ENCODE results near the gene ERI2.
A peak's percentile ranks its signal among the peaks of the same experiment; 100 is the strongest.

Gene ERI2, protein sequence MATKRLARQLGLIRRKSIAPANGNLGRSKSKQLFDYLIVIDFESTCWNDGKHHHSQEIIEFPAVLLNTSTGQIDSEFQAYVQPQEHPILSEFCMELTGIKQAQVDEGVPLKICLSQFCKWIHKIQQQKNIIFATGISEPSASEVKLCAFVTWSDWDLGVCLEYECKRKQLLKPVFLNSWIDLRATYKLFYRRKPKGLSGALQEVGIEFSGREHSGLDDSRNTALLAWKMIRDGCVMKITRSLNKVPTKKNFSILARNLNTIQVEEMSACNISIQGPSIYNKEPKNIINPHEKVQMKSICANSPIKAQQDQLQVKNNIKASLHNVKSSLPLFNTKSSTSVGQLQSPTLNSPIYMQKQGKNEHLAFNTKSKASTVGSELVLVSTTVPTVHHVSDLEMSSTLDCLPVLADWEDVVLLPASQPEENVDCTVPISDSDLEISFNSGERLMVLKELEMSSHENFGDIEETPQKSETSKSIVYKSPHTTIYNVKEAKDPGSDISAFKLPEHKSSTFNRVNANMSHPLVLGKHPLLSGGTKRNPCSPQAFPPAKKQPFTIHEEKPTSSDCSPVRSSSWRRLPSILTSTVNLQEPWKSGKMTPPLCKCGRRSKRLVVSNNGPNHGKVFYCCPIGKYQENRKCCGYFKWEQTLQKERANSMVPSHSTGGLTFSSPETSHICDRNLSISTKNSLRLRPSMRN

DNA sequence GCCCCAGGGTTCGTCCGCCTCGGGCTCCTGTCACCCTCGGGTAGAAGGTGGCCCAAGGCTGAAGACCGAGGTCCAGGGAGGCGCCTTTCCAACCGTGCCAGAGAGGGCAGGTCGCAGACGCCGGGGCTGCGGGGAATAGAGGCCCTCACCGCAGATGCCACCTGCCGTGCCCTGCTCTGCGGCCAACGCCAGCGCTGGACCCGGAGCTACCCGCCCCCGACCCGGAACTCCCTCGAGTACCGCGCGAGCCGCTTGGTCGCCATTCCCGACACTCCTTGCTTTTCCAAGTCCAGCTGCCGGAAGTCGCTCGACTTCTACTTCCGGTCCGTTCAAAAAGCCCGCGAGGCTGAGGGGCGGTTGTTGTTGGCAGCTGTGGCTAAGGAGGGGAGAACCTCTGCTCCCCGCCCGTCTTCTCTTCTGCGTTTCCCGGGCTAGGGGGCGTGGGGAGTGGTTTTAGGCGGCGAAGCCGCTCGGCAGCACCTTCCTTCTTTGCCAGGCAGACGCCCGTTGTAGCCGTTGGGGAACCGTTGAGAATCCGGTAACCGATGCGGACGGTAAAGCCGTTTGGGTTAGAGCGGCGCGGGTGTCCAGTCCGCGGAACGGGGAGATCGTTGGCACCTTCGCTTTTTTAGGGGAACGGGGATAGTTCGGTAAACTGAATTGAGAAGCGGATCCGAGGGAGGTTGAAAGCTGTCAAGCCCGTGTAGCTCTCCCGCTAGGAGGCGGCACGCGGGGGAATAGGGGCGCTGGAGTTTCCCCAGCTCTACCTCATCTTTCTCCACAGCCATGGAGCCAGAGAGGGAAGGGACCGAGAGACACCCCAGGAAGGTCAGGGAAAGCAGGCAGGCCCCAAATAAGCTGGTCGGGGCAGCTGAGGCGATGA is at the start of gene ERI2, which contains the start of gene REXO5:
ERI2 (minus strand) TSS at position 305 of the 883 bp plus-strand sequence; CDS start at position 263, 42 bp downstream.
REXO5 (plus strand) TSS at position 360 of the 883 bp plus-strand sequence; CDS start at position 787, 427 bp downstream.
- DNase-seq, result peak; percentile 59

DNA sequence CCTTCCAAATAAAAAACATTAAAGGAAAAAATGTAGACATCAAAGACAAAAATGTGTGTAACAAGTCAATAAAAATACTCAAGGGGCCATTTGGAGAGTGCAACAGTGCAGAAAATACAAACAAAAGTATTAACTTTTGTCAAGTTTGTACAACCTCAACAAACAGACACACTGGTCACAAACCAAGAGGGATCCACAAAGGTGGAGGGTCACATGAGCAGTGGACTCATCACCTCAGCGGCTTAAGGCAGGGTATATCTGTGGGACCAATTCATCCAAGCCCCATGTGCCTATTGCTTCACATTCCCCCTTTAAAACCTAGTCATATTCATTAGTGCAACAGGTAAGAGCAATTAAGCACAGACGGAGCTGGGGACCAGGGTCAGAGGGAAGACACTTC is 48.7 kb upstream of the ERI2 start:
- DNase-seq, result no peak

DNA sequence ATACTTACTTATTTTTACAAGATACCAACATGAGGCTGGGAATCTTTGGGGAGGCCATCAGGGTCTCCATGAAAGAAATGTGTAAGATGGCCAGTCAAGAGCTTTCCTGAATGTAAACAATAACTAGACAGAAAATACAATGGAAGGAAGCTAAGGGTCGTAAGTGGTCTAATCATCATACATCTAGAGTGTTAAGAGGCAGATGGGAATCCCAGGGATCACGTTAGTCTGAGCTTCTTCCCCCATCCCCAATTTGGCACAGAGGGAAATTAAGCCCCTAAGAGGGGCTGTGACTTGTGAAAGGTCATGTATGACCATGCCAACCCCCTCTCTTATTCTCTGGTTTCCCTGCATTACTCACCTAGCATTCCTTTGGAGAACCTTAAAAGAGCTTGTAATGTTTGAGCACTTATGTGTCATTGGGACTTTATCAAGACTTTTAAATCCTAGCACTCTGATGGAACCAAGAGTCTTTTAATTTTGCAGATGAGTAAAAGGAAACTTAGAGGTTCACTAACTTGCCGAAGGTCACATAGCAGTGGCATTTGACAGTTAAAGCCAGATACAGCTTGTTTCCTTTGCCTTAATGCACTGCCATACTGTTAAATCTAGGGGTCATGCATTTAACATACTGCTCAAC is 47.8 kb upstream of the ERI2 start:
- DNase-seq, result no peak

DNA sequence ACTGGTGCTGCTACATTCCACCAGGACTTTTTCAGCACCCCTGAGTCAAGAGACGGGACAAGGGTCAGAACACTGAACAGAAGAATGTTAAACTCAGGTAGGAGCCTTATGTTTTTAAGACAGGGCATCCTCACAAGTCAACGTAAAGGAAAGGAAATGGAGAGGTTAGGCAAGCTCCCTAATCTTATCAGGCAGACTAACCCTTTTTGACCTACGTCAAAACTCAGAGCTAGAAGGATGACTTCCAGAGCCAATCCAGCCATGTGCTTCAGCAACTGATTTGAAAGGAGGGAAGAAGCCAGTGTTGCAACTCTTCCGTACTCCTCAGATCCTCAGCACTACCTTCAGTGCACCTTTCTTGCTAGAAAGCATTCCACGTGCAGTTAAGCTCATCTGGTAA is 46.9 kb upstream of the ERI2 start:
- DNase-seq, result no peak

DNA sequence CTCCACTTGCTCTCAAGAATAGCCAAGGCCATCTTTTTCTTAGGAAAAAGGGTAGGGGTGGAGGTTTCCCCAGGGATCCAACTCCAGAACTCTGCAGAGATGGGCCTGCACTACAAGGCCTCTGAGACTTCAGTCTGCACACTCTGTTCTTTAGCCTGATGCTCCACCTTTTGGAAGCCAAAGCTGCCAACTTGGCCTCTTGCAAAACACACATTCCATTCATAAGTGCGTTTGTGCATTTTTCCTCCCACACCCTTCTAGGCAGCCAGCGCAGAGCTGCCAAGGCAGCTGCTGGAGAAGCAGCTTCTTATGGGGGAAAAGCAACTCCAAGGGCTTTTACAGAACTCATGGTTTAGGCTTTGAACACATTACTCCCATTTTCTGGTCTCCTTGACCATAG is 45.3 kb upstream of the ERI2 start:
- DNase-seq, result no peak

DNA sequence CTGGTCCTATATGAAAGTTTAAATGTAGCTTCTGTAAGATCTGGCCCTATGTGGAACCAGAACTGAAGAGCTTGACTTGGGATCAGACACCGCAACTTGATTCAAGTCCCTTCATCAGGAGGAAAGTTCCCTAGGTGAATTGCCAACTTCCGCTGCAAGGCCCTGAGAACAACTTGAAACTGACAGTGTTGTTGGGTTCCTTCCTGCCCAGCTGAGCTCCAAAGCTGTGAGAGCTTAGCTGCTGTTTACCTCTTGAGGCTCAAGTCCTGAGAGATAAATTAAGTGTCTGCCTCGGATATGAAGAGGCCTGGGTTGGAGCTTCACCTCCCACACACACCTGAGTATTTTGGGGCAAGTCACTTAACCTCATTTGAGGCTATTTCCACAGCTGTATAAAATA is 44.7 kb upstream of the ERI2 start:
- DNase-seq, result no peak

DNA sequence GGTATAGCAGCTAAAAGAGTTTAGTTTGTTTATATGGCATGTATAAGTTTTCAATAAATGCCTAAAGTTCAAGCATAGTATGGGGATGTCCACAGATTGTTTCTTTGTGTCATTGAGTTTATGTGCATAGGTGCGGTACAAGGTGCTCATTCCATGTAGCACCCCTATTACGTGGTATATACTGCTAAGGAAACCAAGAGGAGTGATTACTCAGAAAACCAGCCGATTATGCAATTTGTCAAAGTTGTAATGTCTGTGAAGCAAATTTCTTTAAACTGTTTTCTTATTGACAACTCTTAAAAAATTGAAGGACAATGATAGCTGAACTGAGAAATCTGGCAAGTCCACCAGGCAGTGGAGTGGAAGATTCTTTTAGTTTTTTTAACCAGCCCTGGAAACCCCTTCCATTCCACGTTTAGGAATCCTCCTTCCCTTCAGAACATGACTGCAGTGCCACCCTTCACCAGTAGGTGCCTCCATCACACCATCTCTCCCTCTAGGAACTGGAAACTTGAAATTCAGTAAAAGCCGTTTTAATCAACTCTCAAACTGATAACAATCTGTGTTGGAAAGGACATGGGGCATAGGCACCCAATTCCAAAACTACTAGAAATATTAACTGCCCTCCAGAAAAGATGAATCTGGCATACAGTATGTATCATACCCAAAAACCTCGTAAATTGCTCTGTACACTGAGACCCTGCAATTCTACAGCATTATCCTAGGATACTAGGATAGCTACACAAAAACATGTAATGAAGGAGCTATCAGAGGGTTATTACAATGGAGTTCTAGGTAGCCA is 43.5 kb upstream of the ERI2 start:
- no peak for DNase-seq

DNA sequence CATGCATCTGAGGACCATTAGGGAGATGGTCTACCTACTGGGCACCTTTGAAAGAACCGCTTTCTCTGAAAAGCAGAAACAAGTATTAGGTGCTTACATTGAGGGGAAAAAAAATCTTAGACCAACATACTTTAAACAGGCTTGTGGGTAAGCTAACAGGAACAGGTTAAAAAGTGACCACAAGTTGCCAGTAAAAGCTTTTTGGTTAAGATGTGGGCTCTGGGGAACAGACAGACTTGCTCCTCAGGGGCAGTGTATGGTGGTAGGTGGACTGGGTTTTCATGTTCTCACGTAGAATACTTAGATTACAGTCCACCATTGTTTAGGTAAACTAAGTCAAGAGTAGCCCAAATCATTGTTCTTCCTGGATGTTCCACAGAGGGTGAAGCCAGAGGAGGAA is 41.3 kb upstream of the ERI2 start:
- no peak for DNase-seq

DNA sequence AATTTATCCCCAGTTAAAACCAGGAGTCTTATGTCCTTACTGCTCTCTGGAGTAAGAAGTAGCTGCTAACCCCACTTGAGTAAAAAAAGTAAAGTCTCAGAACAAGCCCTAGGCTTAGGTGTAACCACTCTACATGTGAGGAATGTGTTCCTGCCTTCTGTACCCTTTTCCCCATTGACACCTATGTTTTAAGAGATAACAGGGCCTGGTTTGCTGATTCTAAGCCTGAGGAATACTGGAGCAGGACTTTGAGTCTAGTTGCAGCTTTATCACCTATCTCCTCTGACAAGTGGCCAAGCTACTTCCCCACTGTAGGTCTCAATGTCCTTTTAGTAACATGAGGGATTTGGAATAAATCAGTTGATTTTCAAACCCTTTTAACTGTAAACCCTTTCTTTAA is 40.3 kb upstream of the ERI2 start:
- DNase-seq, result no peak

DNA sequence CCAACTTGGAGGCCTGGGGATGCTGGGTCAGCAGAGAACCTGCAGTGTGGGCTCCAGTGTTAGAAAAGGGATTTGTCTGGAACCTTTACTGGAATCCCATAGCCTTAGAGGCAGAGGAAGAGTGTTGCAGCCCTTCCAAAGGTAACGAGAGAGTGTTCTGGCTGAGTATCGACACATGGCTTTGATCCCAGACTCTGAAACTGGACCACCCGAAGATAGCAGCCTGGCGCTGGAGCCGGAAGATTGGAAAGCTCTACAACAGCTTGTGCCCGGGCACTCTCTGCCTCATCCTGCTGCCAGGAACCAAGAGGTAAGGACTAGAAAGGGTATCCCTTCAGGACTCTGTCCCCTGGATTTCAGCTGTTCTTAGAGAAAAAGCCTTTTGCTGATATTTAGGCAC is 39.8 kb upstream of the ERI2 start:
- DNase-seq, result no peak

DNA sequence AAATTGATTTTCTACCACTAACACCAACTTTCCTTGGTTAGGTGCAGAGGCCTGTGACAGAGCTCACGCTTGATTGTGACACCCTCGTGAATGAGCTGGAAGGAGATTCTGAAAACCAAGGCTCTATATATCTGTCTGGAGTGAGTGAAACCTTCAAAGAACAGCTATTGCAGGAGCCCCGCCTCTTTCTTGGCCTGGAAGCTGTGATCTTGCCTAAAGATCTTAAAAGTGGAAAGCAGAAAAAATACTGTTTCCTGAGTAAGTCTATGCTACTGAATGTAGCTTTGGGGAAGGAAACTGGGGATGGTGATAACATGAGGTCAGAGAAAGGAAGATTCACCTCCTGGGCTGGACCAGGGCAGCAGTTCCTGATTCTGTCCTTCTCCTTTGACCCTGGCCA is 38.3 kb upstream of the ERI2 start:
- DNase-seq, result no peak

DNA sequence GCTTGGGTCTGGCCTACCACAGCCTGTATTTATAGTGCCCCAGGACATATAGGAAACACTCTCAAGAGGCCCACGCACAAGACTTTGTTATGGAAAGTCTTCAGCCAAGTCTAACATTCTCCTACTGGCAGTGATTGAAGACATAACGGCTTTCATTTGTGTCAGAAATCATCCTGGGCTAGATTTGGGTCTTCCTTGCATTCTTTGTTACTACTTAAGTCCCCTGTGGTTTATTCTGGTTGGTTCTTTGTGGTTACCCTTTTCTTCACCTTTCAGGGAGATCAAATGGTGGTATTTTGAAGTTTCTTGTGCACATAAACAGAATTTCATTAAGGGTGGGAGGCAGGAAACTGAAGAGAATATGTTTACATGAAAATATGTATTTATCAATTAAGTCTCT is 37.8 kb upstream of the ERI2 start:
- no peak for DNase-seq

DNA sequence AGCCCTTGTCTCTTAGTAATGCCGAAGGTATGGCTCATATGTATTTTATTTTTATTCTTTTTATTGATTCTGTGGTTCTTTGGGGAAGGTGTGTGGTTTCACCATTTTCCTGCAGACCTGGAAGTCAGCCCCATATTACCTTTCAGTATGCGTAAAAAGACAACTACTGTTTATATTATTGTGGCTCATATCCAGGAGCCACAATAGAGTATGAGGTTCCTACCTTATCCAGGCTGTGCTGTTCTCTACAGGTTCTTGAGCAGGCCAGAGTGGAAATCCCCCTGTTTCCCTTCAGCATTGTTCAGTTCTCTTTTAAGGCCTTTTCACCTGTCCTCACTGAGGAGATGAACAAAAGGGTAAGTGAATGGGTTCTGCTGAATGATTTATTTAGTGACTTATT is 33.2 kb upstream of the ERI2 start:
- DNase-seq, result no peak

DNA sequence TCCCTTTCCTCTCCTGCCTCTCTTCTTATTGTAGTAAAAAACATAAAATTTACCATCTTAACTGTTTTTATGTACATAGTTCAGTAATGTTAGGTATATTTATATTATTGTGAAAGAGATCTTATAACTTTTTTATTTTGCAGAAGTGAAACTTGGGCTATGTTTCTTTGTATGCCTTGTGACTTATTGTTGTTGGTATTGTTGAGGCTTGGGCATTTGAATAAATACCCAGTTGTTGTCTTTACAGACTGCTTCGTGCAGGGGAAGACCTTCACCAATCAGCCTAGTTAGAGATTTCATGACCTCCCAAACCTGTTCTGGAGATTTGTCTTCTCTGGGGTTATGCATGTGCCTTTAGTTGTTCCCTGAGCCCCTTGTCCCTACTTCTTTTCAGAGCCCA is 32.0 kb upstream of the ERI2 start:
- no peak for DNase-seq

DNA sequence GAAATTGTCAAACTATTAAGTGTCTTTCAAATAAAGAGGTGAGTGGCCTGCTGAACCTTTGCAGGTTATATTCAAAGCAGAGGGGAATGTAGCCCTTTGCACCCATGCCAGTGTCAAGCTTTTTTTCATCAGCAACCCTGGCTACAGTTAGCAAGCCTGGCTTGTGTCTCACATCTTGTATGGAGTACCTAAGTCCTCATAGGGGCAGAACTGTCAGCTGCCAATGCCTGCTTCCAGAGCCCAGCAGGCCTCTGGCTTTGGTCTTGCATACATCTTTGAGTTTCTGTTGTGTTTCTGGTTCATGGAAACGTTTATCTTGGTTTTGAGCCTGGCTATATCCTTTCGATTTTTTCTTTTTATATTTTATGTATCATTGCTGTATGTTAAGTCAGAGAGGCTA is 26.8 kb upstream of the ERI2 start:
- no peak for DNase-seq

DNA sequence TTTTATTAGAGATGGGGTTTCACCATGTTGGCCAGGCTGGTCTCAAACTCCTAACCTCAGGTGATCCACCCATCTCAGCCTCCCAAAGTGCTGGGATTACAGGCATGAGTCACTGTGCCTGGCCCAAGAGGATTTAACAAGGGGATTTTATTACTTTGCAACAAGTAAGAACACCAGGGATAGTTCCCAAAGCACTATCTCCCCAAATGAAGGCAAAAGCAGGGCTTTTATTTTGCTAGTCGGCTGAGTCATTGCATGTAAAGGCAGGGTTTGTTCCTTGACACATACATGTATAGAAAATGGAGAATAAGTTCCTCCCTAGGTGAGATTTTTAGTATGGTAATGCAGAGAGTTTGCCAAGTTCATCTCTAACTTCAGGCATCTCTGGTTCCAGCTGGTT is 24.1 kb upstream of the ERI2 start:
- no peak for DNase-seq

DNA sequence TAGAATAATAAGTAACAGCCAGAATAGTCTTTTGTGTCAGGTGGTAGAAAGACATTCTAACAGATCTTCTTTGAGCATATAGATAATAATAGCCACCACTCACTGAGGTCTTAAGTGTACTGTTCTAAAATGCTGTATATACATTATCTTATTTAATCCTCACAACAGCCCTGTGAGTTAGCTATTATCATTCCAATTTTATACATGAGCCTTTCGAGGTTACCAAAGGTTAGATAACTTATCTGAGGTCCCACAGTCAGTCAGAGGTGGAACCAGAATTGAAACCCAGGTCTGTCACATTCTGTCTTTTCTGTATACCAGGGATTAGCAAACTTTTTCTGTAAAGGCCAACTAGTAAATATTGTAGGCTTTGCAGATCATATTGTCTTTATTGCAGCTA is 23.3 kb upstream of the ERI2 start:
- no peak for DNase-seq

DNA sequence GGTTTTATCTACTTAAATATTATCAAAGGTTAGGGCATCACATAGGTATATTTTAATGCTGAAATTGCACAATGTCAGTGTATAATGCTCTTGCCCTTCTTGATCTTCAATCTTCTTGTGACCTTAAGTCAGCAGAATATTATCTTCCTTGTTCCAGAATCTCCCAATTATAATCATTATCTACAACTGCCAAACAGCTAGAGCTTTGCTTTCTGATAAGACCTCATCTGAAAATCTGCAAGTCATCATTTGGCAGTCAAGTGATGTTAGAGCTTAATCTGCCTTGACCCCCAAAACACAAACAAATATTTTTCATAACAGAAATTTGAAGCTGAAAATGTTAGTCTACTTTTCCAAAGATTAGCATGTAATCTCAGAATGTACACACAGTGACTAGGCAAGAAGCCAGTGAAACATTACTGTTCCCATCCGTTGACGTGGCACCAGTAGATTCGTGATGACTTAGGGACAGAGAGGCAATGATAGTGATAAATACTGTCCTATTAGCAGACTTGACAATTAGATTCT is 19.8 kb upstream of the ERI2 start:
- DNase-seq, result no peak

DNA sequence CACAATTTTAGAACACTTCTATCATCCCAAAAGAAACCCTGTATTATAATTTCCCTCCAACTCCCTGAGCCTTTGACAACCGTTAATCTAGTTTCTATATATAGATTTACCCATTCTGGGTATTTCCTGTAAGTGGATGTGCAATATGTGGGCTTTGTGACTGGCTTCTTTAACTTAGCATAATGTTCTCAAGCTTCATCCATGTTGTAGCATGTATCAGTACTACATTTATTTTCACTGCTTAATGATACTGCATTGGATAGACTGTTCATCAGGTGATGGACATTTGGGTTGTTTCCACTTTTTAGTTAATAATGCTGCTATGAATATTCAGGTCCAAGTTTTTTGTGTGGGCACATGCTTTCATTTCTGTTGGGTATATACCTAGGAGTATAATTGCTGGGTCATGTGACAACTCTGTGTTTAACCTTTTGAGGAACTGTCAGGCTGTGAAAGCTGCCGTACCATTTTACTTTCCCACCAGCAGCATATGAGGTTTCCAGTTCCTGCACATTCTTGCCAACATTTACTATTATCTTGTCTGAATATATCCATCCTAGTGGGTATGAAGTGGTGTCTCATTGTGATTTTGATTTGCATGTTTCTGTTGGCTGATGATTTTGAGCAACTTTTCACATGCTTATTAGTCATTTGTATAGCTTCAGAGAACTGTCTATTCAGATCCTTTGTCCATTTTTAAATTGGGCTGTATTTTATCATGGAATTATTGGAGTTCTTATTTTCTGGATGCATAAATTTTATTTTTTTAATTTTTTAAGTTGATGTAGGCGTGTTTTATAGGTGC is 16.5 kb upstream of the ERI2 start:
- DNase-seq, result no peak

DNA sequence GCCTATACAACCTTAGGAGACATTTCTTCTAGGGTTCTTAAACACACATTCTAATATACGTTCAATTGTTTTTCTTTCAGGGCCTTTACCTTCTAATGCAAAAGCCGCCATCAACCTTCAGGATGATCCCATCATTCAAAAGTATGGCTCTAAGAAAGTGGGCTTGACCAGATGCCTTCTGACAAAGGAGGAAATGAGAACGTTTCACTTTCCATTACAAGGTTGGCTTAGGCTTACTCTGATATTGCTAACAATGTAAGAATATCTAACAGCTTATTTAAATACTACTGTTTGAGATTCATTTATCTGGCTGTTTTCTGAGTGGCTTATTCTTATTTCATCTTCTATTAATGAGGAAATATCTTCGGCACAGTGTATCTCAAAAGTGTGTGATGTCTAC is 15.4 kb upstream of the ERI2 start:
- DNase-seq, result no peak
